GM20000 (cell line): Measurements from ENCODE around the gene PPP1R27.

Experiments
- DNase-seq: peaks from one replicate; pipeline ENCODE4 v3.0.0; 2012; ENCODE audit warnings: low spot score
- TF ChIP-seq, protein P1 (sequence below): IDR thresholded peaks from 2 replicates; pipeline ENCODE4 v1.5.1; 2012; ENCODE audit warnings: mild to moderate bottlenecking, control low read depth; ENCODE audit errors: extremely low read depth, missing control alignments

The PPP1R27 gene

DNA sequence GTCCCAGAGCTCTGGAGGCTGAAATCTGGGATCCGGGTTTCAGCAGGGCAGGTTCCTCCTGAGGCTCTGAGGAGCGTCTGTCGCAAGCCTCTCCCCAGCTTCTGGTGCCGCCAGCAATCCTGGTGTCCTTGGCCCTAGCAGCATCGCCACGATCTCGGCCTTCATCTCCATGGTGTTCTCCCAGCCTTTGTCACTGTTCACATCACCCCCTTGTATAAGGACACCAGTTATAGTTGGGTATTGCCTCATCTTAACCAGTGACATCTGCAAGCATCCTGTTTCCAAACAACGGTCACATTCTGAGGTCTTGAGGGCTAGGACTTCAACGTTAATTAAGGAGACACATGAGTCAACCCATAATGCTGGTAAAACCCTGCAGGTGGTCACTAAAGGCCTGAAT, 2.8 kb upstream of the PPP1R27 start:
- TF ChIP-seq, protein P1, sequence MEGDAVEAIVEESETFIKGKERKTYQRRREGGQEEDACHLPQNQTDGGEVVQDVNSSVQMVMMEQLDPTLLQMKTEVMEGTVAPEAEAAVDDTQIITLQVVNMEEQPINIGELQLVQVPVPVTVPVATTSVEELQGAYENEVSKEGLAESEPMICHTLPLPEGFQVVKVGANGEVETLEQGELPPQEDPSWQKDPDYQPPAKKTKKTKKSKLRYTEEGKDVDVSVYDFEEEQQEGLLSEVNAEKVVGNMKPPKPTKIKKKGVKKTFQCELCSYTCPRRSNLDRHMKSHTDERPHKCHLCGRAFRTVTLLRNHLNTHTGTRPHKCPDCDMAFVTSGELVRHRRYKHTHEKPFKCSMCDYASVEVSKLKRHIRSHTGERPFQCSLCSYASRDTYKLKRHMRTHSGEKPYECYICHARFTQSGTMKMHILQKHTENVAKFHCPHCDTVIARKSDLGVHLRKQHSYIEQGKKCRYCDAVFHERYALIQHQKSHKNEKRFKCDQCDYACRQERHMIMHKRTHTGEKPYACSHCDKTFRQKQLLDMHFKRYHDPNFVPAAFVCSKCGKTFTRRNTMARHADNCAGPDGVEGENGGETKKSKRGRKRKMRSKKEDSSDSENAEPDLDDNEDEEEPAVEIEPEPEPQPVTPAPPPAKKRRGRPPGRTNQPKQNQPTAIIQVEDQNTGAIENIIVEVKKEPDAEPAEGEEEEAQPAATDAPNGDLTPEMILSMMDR = no peak
- no peak for DNase-seq

DNA sequence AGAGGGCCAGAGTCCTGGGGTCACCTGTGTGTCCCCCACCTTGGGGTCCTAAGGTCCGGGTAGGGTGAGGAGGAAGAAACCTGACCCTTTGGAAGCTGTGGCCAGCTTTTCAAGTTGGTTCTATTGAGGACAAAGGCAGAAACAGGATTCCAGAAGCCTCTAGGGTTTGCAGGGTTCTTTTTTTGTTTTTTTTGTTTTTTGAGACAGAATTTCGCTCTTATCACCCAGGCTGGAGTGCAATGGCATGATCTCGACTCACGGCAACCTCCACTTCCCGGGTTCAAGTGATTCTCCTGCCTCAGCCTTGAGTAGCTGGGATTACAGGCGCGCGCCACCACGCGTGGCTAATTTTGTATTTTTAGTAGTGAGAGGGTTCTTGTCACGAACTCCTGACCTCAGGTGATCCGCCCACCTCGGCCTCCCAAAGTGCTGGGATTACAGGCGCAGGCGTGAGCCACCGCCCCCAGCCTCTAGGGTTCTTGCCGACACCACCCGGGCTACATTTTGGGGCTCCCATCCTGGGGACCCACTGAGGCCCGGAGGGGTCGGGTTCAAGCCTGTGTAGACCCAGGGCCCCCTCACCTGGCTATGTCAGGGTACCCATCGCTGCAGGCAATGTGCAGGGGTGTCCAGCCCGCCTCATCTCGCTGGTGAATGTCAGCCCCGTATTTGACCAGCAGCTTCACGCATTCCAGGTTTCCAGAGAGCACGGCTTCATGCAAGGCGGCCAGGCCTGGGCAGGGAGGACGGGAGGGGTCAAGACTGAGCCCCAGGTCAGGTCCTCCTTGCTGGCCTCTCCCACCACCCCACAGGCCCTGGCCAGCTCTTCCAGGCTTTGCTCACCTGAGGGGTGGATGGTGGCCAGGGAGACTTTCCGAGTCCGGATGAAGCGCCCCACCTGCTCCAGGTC, 674 bp downstream of the PPP1R27 start:
- TF ChIP-seq, protein P1 = no peak
- no peak for DNase-seq

DNA sequence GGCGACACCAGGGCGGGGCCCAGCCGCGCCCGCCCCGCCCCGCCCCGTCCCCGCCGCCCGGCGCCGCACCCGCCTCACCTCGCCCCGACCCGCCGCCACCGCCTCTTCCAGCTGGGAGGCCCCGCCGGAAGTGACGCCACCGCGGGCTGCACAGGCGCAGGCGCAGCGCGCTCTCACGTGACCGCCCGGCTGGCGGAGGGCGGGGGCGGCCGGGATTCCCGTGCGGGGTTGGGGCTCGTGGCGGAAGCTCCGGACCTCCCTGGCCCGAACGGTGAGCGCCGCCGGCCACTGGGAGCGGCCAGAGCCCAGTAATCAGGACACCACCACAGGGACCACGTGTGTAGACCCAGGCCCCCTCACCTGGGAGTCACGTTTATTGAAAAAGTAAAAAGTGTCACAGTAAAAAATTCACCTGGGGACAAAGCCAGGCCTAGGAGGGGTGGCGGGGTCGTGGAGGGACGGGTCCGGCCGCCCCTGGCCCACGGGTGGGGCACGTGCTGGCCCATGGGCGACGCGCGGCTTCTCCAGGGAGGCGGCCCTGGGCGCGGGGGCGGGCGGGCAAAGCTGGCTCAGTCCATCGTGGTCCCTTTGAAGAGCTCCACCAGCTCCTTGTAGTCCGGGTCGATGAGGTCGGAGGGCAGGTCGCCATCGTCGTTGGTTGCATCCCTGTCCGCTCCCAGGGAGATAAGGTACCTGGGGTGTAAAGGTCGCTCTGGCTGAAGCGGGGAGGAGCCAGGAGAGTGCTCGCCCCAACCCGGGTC, 1.5 kb downstream of the PPP1R27 start, which contains the start of gene MCRIP1:
TSS of gene MCRIP1 (minus strand) at position 132 of the 761 bp plus-strand sequence. CDS start 8,785 bp downstream, outside the sequence.
- DNase-seq = peak; percentile 100
- TF ChIP-seq, protein P1 = no peak

DNA sequence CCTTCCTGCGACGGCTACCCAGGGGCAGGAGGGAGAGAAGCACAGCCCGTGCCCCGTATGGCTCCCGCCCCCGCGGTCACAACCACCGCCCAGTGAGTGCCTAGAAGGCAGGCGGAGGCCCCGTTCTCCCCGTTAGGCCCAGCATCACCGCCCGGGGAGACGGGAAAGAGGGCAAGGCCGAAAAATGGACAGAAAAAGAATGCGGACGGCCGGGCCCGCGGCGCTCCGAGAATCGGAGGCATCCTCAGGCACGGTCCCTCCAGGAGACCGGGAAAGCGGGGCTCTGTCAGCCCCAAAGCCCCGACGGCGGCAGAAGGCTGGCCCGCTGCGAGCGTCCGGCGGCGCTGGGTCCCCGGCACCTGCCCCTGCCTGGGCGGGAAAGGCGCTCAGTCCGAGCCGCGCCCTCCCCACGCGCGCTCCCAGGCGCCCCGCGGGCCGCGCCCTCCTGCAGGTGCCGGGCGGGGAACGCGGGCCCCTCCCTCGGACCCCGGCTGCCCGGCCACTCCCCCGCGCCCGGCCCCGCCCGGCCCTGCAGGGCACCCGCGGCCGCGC, 2.2 kb downstream of the PPP1R27 start:
- TF ChIP-seq, protein P1 = no peak
- peak; percentile 67 for DNase-seq

DNA sequence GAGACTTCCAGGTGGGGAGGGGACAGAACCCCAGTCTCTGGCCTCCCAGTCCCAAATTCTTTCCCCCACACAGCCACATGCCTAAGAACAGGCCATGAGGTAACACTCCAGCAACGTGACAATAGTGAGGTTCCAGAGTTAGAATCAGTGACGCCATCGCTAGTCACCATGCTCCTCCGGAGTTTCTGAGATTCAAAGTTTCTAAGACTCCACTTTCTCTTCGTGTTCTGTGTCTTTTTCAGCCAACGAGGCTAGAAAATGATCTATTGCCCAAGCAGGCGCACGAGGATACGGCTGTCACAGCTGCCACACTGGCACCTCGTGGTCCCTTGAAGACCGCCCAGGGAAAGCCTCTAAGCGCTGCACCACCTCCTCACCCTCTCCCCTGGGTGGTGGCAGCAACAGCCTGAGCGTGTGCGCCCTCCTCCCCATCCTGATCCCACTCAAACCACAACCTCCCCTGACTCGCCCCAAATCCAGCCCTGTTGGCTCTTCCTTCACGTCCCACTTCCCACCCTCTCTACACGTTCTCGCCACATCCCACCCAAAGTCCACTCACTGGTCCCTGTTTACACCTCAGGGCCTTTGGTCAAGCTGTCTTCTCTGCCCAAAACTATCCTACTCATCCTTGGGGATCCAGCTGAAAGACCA, 2.8 kb downstream of the PPP1R27 start:
- TF ChIP-seq, protein P1 = no peak
- no peak for DNase-seq

DNA sequence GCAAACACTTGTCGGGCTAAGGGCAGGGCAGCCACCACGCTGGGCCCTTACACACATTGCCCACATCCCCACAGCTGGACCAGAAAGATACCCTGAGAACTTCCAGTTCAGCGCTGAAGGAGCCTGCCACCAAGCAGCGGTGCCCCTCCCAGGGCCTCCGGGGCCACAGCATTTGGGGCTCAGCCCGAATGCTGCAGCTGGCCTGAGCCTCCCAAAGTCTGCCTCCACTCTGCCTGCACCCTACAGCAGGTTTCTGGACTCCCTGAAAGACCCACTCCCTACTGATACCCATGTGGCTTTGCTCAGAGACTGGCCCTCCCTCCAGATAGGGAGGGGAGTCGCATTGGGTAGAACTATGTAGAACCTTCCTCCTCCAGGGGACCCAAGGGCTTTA, 3.3 kb downstream of the PPP1R27 start:
- no peak for DNase-seq
- TF ChIP-seq, protein P1 = no peak

DNA sequence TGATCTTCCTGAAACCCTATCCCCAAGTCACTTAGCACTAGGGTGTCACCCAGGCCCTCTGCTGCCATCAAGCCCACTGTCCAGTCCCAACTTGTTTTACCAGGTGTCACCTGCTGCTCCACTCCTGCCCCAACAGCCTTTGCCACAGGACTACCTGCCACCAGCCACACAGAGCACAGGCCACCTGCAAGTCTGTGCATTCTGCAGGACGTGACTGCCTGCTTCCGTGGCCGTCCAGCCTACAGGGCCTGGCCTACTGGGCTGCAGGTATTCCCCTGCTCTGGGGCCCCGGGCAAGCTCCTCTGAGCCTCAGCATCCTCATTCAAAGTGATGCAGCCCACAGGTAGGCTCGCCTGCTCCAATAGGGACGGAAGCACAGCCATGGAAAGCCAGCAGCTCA, 5.0 kb downstream of the PPP1R27 start:
- TF ChIP-seq, protein P1 = no peak
- DNase-seq = no peak
